ENCODE measurements around the gene ABCC4. TPM values are rescaled to one million over a fixed set of nuclear protein-coding genes. Genes with fewer than 3 reads are reported as not detected.

The ABCC4 gene
- total and polyA plus RNA-seq, 2 of the 13 experiments (the other 11 are each of a cell fraction or from before 2014, with no cell fraction given) = 4.2 to 11.3 TPM

GRCh38 chr13:95185311-95185710, 115.9 kb downstream of the ABCC4 start:
- CTCF ChIA-PET (ENCODE audit: low intra/inter-chr PET ratio, low total read pairs) = no interaction called here
- Histone ChIP-seq H3K27ac (ENCODE audit: extremely low read length, insufficient read depth, low read length) (no peak overlapping the region), H3K36me3 (replicated peaks in 1 of 2; ENCODE audit: control insufficient read depth in 1 of 2, insufficient read depth in 2 of 2, low read length in 2 of 2) (no peaks in the 10 kb centered on the region), H4K20me1 (ENCODE audit: insufficient read depth, low read length) (no peaks in the 10 kb centered on the region), H3K9ac (ENCODE audit: insufficient read depth, low read depth, low read length) (no peak overlapping the region), H2AFZ (ENCODE audit: low read length) (no peak overlapping the region), H3K9me3 (ENCODE audit: low read length) (no peaks in the 10 kb centered on the region), H3K4me2 (ENCODE audit: low read depth, low read length) (no peak overlapping the region), H3K4me1 (ENCODE audit: insufficient read depth, low read length) (peaks cover 16% of the 10 kb centered on the region), H3K79me2 (ENCODE audit: insufficient read depth, low read length) (no peaks in the 10 kb centered on the region), H3K4me3 (replicated peaks in 1 of 3; ENCODE audit: insufficient read depth in 1 of 3, low read depth in 2 of 3, low read length in 3 of 3) (no peak overlapping the region), H3K27me3 (ENCODE audit: control insufficient read depth in 1 of 2, insufficient read depth in 2 of 2, low read length in 2 of 2) (no peaks in the 10 kb centered on the region)
- BruUV-seq (replicated peaks) = no TSS peak
- no peak for DNase-seq (ENCODE audit: low spot score)
- intact Hi-C loops (cut with micrococcal nuclease; ENCODE audit: unreplicated experiment) = loop anchor here (10.0 kb wide), 1 partner anchor 181 kb away; no protein-coding TSS in a partner anchor
- ATAC-seq = no peak
- in situ Hi-C loops (cut with HindIII; ENCODE audit: extremely low pct_ligation_motif_present, low pct_unique_long_range_greater_than_20kb) = loop anchor here (25.0 kb wide), 1 partner anchor 1777 kb away; no protein-coding TSS in a partner anchor
- WGBS (ENCODE audit: low lambda C conversion rate) = 92% methylated on average over 3 of the region's 3 CpGs
- no peak for FAIRE-seq
- POLR2A ChIA-PET = no interaction called here
- no peak for TF ChIP-seq SMARCE1 (IDR thresholded peaks at IDR 0.05; ENCODE audit: borderline replicate concordance)
- no peak for TF ChIP-seq RORA (CRISPR knock-in tag; IDR thresholded peaks at IDR 0.05)
- no peak for TF ChIP-seq POLR2AphosphoS2 (IDR thresholded peaks at IDR 0.05; ENCODE audit: low read depth, low read length)
- TF ChIP-seq ZNF17 (CRISPR knock-in tag; IDR thresholded peaks at IDR 0.05) = no peak

DNA sequence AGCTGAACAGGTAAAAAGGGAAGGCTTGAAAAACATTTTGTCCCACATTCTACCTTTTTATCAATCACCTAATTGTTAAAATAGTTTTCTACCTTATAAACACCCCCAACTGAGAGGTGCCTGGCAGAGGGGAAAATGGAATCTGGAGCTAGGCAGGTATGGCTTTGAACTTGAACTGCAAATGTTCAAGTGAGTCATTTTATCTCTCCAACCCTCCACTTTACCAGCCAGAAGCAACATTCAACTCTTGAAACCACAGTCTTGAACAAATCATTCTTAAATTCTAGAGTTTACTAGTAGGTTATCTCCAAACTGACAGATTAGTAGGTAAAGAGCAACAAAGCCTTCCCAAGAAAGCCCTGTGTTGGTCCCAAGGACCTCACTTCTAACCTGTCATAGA, 116.9 kb downstream of the ABCC4 start:
- DNase-seq (ENCODE audit: low spot score) = no peak
- ChIA-PET CTCF (ENCODE audit: low intra/inter-chr PET ratio, low total read pairs) (no interaction called here), POLR2A (no interaction called here)
- Histone ChIP-seq H3K4me3 (replicated peaks in 1 of 3; ENCODE audit: insufficient read depth in 1 of 3, low read depth in 2 of 3, low read length in 3 of 3) (no peak overlapping the region), H2AFZ (ENCODE audit: low read length) (no peak overlapping the region), H3K9me3 (ENCODE audit: low read length) (no peaks in the 10 kb centered on the region), H4K20me1 (ENCODE audit: insufficient read depth, low read length) (no peaks in the 10 kb centered on the region), H3K36me3 (replicated peaks in 1 of 2; ENCODE audit: control insufficient read depth in 1 of 2, insufficient read depth in 2 of 2, low read length in 2 of 2) (no peaks in the 10 kb centered on the region), H3K9ac (ENCODE audit: insufficient read depth, low read depth, low read length) (no peak overlapping the region), H3K4me2 (ENCODE audit: low read depth, low read length) (no peak overlapping the region), H3K79me2 (ENCODE audit: insufficient read depth, low read length) (no peaks in the 10 kb centered on the region), H3K4me1 (ENCODE audit: insufficient read depth, low read length) (peaks cover 21% of the 10 kb centered on the region), H3K27me3 (ENCODE audit: control insufficient read depth in 1 of 2, insufficient read depth in 2 of 2, low read length in 2 of 2) (no peaks in the 10 kb centered on the region), H3K27ac (ENCODE audit: extremely low read length, insufficient read depth, low read length) (no peak overlapping the region)
- in situ Hi-C loops (cut with HindIII; ENCODE audit: extremely low pct_ligation_motif_present, low pct_unique_long_range_greater_than_20kb) (loop anchor here (25.0 kb wide), 1 partner anchor 1778 kb away; no protein-coding TSS in a partner anchor), intact Hi-C loops (cut with micrococcal nuclease; ENCODE audit: unreplicated experiment) (loop anchor here (10.0 kb wide), 1 partner anchor 180 kb away; no protein-coding TSS in a partner anchor)
- BruUV-seq (replicated peaks) = no TSS peak
- FAIRE-seq = no peak
- no peak for ATAC-seq
- TF ChIP-seq KLF11 (CRISPR knock-in tag; IDR thresholded peaks at IDR 0.05) (no peak), CC2D1A (CRISPR knock-in tag; IDR thresholded peaks at IDR 0.05) (no peak), CHCHD3 (CRISPR knock-in tag; IDR thresholded peaks at IDR 0.05) (no peak), ZNF547 (CRISPR knock-in tag; IDR thresholded peaks at IDR 0.05) (no peak), JUNB (CRISPR knock-in tag; IDR thresholded peaks at IDR 0.05; ENCODE audit: borderline replicate concordance) (no peak), EEA1 (CRISPR knock-in tag; IDR thresholded peaks at IDR 0.05; ENCODE audit: borderline replicate concordance) (no peak), RORA (CRISPR knock-in tag; IDR thresholded peaks at IDR 0.05) (no peak)
- TF ChIP-seq, protein P1, sequence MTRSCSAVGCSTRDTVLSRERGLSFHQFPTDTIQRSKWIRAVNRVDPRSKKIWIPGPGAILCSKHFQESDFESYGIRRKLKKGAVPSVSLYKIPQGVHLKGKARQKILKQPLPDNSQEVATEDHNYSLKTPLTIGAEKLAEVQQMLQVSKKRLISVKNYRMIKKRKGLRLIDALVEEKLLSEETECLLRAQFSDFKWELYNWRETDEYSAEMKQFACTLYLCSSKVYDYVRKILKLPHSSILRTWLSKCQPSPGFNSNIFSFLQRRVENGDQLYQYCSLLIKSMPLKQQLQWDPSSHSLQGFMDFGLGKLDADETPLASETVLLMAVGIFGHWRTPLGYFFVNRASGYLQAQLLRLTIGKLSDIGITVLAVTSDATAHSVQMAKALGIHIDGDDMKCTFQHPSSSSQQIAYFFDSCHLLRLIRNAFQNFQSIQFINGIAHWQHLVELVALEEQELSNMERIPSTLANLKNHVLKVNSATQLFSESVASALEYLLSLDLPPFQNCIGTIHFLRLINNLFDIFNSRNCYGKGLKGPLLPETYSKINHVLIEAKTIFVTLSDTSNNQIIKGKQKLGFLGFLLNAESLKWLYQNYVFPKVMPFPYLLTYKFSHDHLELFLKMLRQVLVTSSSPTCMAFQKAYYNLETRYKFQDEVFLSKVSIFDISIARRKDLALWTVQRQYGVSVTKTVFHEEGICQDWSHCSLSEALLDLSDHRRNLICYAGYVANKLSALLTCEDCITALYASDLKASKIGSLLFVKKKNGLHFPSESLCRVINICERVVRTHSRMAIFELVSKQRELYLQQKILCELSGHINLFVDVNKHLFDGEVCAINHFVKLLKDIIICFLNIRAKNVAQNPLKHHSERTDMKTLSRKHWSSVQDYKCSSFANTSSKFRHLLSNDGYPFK (CRISPR knock-in tag; IDR thresholded peaks at IDR 0.05; ENCODE audit: borderline replicate concordance) = no peak
- TF ChIP-seq, protein P2, sequence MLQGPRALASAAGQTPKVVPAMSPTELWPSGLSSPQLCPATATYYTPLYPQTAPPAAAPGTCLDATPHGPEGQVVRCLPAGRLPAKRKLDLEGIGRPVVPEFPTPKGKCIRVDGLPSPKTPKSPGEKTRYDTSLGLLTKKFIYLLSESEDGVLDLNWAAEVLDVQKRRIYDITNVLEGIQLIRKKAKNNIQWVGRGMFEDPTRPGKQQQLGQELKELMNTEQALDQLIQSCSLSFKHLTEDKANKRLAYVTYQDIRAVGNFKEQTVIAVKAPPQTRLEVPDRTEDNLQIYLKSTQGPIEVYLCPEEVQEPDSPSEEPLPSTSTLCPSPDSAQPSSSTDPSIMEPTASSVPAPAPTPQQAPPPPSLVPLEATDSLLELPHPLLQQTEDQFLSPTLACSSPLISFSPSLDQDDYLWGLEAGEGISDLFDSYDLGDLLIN (CRISPR knock-in tag; IDR thresholded peaks at IDR 0.05; ENCODE audit: borderline replicate concordance) = no peak

Data from HepG2 (cell line).